HTR-8/SVneo (cell line): ENCODE results near the gene TAGLN2.
A peak's percentile ranks its signal among the peaks of the same experiment; 100 is the strongest.

Experiments used
- DNase-seq: peaks from one replicate; pipeline ENCODE4 v3.0.0; 2011; ENCODE audit warnings: low spot score, mixed read lengths; ENCODE audit not compliant: insufficient read length
- FAIRE-seq: peaks from 2 replicates; lab custom pipeline; 2011; peaks lifted over from hg19 to GRCh38; lab: Jason Lieb, UNC

Gene TAGLN2

DNA sequence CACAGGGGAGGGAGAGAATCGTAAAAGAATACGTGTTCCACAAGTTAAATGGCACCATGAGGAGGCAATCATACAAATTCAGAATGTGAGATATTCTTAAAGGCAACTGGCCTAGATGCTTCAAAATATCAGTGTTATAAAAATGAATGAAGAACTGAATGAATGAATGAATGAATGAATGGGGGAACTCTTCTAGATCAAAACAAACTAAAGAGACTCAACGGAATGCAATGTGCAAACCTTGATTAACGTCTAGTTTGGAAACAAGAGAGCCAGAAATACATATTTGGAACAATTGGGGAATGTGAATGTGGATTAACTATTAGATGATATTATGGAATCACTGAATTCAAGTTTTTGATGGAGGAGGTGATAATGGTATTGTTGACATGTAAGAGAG, 42.2 kb downstream of the TAGLN2 start:
- DNase-seq (no peak), FAIRE-seq (no peak)

DNA sequence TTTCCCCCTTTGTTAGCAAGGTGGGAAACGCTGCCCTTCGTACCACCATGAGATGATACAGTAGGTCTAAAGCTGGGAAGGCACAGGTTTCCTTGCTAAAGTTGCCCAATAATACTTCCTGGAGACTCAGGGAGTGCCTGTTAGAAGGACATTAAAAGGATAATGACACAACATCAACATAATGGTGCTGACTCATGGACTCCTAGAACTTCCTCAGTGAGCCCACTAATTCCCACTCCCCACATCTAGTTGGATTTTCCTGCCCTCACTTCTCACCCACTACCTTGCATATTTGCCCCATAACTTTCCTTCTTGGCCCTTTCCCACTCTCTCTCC, 42.8 kb downstream of the TAGLN2 start:
- DNase-seq (no peak), FAIRE-seq (no peak)

DNA sequence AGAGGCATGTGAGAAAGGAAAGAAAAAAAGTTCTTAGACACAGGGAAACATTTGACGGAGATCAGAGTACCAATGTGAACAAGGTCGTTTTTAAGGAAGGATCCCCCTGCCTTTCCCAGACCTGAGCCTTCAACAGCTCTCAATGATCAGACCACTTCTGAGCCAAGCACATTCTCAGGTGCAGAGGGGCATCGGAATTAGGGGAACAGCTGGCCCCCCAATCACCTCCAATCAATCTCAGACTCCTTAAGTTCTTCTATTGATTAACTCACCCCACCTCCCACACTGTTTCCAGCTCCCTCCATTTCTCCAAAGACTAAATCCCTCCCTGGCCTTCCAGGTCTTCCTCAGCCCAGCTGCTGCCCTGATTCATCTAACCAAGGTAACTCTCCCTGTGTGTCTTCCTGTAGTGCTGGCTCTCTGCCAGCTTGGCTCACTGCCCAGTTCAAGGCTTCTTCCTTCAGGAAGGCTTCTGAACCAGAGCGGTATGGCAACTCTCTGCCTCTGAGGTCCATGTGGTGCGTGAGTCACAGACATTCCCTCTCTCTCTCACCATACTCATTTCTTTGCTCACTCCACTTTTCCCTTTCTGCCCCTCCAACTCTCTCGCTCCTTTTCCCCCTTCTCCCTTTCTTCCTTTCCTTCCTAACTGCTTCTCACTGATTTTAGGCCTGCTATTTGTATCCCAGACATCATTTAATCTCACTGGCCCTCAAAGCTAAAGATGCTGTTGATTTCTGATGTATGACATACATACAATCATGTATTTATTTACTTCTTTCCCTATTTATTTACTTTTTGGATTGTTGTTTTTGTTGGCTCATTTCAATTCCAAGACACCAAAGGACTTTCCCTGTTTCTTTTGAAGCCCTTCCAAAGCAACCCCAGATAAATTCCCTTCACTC, 43.4 kb downstream of the TAGLN2 start:
- FAIRE-seq, result peak; percentile 38

DNA sequence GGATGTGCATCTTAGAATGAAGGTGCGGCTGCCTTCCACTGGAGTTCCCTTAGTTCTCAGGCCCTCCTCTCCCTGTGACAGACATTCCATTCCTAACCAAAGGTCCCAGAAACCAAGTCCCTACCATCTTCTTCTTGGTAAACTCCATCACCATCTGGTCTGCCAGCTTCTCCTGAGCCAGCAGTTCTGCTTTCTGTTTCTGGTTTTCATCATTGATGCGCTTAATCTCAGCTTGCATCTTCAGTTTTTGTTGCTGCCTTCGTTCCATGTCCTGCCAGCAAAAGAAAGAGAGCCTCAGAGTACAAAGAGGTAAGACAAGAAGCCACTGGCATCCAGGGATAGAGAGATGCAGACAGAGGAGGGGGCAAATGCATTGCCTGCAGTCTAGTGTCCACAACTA, 44.9 kb downstream of the TAGLN2 start:
- FAIRE-seq, result no peak
- DNase-seq, result no peak

More for the DNA sequence above, 43.4 kb downstream of the TAGLN2 start:
- peak; percentile 69 for DNase-seq

DNA sequence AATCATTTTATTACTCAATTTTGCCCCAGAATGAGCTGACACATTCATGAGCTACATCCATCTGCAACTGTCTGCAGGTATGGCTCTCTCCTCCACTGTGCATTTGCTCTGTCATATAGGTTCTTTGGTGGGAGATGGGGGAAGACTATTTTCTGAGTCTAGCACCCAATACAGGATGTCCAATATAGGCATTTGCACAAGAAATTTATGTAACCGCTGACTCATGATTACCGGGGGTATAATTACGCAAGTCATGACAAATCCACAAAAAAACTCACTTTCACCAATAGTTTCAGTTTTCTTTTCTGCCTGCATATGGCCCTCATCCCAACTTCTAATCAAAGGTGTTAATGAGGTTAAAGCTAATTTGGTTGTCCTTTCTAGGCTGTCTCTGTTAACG, 45.3 kb downstream of the TAGLN2 start:
- DNase-seq (peak; percentile 19), FAIRE-seq (no peak)

DNA sequence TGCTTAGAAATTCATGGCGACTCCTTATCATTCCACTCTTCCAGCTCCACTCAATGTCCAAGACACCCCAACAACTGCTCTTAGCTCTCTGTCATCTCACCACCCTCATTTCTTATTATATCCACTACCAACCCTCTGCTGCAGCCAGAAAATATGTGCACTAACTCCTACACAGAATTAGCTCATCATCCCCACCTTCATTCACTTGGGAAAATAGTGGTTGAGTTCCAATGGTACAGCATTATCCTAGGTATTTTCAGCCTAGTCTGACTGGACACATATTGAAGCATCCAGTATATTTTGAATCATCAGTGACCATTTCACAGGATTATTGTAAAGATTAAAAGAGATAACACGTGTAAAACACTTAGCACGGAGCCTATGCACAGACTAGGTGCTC, 46.2 kb downstream of the TAGLN2 start:
- DNase-seq, result no peak
- FAIRE-seq, result no peak

DNA sequence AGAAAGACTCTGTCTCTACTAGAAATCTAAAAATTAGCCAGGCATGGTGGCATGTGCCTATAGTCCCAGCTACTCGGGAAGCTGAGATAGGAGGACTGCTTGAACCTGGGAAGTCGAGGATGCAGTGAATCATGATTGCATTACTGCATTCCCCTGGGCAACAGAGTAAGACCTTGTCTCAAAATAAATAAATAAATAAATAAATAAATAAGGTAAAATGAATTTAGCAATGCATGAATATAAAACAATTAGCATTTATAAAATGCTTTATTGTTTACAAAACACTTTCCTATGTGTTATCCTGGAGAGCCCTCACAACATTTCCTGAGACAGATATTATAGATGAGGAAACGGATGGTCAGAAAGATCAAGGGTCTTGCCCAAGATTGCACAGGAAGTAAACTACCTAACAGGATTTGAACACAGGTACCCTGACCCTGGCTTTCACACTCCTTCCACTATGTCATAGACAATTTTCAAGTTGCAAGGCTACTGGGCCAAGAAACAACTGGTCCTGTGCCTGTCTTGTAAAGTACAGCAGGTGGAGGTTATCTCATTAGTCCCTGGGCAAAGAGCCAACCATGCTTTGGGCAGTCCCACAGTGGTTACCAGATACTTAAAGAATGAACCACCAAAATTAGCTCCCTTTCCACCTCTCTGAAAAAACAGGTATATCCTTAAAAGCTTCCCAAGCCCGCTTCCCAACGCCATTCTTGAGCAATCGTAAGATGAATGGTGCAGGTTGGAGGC, 47.4 kb downstream of the TAGLN2 start:
- FAIRE-seq, result no peak
- no peak for DNase-seq

DNA sequence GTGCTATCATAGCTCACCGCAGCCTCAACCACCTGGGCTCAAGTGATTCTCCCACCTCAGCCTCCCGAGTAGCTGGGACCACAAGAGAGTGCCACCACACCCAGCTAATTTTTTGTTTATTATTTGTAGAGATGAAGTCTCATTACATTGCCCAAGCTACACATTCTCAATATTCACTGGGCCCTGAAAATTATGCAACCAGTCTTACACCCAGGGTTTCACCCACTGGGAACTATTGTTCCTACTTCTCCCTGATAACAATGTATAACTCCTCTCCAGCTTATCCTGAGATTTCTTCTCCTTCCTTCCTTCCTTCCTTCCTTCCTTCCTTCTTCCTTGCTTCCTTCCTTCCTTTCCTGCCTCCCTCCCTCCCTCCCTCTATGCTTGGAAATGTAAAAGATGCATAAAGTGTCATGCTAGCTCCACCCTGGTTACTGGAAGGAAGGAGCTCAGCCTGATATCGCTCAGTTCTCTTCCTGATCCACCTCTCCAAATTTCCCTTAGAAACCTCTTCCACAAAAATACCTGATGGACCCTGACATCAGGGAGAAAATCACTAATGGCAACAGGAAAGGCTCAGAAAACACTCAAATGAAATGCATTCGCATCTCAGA, 51.7 kb downstream of the TAGLN2 start:
- DNase-seq, result no peak
- FAIRE-seq, result no peak

DNA sequence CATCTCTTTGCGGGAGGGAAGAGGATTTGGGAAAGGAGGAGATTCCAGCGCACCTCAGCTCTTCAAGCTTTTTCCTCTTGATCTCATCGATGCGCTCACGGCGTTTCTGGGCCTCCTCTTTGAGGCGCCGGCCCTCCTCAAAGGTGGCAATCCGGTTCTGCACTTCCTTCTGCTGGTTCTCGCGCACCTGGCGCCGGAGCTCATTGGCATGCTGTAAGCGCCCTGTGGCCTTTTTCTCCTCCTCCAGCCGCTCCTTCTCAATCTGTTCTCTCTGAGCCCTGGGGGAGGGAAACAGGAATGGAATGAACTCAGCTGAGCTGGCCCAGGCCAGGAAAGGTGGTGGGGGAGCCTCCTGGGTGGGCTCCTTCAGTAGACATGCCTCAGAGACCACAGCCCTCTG, 52.4 kb downstream of the TAGLN2 start:
- no peak for DNase-seq
- FAIRE-seq, result no peak

DNA sequence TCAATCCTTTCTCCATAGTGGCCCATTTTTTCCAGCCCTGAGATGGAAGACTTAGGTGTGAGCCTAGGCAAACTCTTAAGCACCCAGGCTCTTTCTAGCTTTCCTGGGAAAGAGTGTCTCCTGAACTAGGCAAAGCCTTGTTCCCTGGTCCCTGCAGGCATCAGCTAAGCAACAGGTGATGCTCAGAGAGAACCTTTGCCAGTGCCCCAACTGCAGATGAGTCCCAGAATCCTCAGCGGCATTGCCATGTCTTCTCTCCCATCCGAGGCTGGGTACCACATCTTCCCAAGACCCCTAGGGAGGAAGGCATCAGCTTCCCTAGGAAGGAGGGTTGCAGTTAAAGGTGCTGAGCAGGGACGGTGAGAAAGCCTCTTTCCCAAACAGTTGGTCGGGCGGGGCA, 54.6 kb downstream of the TAGLN2 start:
- DNase-seq (no peak), FAIRE-seq (no peak)

DNA sequence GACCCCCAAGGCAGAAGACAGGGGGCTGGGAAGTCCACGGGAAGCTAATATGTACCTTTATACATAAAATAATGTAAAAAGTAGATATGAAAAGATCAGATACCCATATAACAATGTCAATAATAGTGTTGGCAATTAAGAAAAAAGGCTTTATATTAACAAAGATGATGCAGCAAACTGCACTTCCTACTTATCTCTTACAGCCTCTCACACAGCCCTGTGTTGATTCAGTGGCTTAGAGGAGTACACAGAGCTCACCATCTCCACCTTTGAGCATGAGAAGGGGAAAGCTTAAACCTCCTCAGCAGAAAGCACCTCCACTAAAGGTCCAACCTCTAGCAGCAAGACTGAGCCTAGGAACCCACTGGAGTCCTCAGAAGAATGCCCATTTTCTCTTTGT, 55.7 kb downstream of the TAGLN2 start:
- FAIRE-seq, result no peak
- no peak for DNase-seq

DNA sequence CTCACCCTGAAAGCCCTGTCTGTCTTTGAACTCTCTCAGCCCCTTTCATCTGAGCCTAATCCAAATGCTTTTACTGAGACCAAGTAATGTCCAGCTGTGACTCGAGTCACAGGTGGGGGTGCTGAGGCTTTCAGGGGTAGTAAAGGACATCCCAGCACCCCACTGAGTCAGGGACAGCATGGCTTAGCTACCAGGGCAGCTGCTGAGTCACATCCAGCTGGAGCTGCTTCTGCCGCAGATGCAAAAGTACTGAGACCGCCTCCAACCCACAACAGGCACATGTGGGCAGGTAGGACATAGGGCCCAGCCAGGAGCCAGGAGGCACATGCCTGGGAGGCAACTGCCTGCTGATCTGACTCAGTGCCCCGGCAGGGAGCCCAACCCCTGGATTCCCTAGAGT, 56.1 kb downstream of the TAGLN2 start:
- DNase-seq (no peak), FAIRE-seq (no peak)

DNA sequence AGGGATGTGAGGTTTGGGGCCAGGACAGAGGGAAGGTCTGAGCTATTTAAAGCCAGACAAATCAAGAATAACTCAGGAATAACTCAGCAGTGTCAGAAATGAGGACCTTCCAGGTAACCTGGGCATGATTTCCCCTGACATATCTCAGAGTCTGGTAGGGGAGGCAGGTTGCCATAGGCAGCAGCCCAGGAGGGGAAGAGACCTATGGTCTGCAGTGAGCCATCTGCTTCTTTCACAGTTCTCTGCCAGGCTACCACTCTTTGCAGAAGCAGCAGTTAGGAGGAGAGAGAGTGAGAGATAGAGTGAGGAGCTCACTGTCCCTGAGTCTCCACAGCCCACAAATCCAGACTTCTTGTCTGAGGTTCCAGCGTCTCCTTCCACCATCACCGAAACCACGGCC, 56.5 kb downstream of the TAGLN2 start:
- no peak for FAIRE-seq
- no peak for DNase-seq
